GM18499 (cell line): ENCODE results near the gene SSBP4.
"Not testable (repeated sequence)": the region's sequence is repeated elsewhere in the genome, so short reads cannot be mapped to it uniquely, and the experiment has no call there.

Source experiments
- ATAC-seq: cut with Tn5 transposase; IDR thresholded peaks from one replicate; pipeline ENCODE4 v1.9.1; 2021; ENCODE audit warnings: moderate number of reproducible peaks; ENCODE audit not compliant: insufficient read depth, unreplicated experiment

SSBP4 gene

DNA sequence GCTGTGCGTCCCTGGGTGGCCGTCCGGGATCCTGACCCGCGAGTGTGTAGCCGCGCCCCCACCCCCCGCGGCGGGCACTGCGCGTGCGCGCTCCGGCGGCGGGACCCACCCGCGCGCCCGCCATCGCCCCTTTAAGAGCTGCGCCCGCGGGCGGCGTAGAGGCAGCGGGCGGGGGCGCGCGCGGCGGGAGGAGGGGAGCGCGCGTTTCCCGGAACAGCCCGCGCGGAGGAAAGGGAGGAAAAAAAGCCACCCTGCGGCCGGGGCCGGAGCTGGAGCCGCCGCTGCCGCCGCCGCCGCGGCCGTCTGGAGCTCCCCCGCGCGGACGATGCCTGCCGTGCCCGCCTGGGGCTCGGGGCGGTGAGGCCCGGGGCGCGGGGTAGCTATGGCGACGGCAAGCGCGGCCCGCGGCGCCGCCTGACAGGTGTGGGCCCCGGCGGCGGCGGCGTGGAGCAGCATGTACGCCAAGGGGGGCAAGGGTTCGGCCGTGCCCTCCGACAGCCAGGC is at the start of gene SSBP4:
TSS of gene SSBP4 (plus strand) at position 204 of the 504 bp plus-strand sequence. CDS start at position 455, 251 bp downstream.
- no peak for ATAC-seq

DNA sequence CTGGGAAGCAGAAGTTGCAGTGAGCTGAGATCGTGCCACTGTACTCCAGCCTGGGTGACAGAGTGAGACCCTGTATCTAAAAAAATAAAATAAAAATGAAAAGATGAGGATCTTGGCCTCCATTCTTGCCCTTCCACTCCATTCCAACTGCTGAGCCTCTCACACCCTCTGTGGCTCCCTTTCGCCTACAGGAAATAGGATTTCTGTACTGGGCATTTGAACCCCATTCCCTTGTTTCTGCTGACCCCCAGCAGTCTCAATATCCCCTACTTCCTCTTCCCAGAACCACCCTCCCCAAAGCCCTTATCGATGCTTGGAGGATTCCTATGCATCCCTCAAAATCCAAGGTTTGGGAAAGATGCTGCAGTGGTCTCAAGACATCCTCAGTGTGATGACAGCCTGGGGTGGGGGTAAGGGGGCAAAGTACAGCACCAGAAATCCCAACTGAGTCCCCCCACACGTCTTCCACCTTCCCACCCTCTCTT is 45.7 kb upstream of the SSBP4 start:
- no peak for ATAC-seq

DNA sequence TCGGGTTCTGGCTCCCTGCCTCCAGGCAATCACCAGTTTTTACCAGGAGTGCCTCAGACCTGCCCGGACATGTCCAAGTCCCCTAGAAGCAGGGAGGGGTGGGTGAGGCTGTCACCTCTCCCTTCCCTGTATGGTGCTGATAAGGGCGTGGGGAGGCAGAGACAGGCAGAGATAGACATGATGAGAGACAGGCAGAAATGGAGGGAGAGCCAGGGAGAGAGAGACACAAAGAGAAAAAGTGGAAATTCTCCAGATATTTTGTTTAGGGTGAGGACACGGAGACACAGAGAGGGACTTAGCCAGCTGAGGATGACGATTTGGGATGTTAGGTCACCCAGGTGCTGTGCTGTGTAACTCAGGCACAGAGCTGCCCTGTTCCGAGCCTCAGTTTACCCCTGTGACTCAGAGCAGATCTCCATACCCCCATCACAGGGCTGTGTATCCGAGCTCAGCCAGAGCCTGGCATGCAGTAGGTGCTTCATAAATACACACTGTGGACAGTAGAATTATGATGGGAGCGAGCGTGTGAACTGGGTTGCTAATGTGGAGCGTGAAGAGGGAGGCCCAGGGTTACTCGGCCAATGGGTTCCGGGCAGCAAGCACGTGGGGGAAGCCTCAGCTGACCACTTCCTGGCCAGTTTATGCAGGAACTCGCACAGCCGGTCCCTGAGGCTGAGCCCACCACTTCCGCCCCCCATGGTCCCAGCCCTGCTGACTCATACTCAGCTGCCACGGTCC is 45.1 kb upstream of the SSBP4 start:
- ATAC-seq = peak; percentile 45

DNA sequence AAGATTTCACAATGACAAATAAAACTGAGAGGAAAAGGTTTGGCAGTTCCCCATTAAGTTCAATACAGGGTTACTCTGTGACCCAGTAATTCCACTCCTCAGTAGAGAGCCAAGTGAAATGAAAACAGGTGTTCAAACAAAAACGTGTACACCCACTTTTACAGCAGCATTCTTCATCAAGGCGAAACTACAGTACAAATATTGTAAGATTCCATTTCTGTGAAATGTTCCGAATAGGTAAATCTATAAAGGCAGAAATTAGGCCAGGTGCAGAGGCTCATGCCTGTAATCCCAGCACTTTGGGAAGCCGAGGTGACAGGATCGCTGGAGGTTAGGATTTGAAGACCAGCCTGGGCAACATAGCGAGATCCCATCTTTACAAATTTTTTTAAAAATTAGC is 42.2 kb upstream of the SSBP4 start:
- no peak for ATAC-seq

DNA sequence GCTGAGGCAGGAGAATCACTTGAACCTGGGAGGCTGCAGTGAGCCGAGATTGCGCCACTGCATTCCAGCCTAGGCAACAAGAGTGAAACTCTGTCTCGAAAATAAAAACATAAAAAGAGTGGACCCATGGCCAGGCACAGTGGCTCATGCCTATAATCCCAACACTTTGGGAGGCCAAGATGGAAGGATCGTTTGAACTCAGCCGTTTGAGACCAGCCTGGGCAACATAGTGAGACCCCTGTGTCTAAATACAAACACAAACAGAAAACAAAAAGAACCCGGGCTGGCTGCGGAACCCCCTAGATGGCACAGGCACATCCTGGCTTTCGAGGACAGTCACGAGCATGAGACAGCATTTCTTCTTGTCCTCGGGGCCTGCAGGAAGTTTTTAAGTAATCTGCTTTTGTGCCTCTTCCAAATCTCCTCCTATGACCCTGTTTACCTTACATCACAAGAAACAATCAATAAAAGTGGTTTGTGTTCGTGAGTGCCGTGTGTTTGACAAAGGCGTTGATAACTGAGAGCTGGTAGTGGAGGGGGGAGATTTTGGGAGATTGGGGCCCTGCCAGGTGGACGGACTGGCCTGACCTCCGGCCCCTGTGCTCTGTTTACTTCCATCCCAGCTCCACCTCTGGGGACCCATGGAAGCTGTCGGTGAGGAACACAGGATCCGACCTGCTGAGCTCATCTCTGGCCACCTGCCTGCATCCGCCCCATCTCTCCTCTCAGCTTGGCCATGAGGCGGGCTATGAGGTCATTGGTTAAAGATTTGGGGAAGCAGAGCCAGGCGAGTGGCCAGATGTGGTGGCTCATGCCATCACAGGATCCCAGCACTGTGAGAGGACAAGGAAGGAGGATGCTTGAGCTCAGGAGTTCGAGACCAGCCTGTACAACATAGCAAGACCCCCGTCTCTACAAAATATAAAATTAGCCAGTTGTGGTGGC is 39.1 kb upstream of the SSBP4 start:
- ATAC-seq = no peak

DNA sequence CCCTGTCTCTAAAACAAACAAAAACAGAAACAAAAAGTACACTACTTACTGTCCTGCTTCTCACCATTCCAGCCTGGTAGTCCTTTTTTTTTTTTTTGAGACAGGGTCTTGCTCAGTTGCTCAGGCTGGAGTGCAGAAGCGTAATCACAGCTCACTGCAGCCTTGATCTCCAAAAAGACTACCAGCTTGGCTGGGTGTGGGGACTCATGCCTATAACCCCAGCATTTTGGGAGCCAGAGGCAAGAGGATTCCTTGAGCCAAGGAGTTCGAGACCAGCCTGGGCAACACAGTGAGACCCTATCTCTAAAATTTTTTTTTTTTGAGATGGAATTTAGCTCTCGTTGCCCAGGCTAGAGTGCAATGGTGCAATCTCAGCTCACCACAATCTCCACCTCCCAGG is 38.4 kb upstream of the SSBP4 start:
- ATAC-seq = no peak

DNA sequence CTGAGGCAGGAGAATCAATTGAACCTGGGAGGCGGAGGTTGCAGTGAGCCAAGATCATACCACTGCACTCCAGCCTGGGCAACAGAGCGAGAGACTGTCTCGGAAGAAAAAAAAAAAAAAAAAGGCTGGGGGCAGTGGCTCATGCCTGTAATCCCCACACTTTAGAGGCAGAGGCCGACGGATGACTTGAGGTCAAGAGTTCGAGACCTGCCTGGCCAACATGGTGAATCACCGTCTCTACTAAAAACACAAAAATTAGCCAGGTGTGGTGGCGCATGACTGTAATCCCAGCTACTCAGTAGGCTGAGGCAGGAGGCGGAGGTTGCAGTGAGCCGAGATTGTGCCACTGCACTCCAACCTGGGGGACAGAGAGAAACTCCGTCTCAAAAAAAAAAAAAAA is 35.6 kb upstream of the SSBP4 start:
- not testable (repeated sequence) for ATAC-seq

DNA sequence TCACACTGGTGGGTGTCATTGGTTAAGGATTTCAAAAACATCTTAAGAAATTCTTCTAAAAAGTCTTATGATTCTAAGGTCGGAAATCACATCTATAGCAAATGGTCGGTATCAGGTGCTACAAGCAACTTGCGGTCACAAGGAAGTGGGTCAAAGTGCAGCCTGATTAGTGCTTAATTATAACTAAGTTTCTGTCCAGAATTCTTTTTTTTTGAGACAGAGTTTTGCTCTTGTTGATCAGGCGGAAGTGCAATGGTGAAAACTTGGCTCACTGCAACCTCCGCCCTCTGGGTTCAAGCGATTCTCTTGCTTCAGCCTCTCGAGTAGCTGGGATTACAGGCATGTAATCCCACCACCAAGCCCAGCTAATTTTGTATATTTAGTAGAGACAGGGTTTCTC is 34.4 kb upstream of the SSBP4 start:
- no peak for ATAC-seq

DNA sequence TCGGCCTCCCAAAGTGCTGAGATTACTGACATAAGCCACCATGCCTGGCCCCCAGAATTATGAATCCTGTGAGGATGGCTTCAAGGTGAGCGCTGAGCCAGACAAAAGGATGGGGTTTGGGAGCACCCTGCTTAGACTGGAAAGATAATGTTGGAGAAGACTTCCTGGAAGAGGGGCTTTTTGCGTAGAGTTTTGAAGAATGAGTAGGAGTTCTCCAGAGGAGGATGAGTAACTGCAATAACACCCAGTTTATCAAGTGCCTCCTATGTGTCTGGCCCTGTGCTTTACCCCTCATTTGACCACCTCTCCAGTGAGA is 33.9 kb upstream of the SSBP4 start:
- no peak for ATAC-seq

DNA sequence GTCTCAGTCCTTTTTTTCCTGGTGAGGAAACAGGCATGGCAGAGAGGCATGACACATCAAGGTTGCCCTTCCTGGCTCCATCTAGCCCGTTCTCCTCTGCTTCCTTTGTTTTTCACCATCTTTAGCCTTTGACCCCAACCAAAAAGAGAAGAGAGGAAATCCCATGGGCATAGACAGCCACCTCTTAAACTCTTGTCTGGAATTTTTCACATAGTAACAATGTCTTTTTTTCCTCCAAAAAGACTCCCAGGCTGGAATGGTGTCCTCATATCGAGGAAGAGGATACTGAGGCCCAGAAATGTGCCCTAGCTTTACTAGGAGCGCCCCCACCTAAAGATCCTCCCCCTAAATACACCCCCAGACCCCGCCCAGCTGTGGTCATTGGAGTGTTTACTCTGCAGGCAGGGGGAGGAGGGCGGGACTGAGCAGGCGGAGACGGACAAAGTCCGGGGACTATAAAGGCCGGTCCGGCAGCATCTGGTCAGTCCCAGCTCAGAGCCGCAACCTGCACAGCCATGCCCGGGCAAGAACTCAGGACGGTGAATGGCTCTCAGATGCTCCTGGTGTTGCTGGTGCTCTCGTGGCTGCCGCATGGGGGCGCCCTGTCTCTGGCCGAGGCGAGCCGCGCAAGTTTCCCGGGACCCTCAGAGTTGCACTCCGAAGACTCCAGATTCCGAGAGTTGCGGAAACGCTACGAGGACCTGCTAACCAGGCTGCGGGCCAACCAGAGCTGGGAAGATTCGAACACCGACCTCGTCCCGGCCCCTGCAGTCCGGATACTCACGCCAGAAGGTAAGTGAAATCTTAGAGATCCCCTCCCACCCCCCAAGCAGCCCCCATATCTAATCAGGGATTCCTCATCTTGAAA is 33.3 kb upstream of the SSBP4 start, which contains the start of gene GDF15:
TSS of gene GDF15 (plus strand) at position 484 of the 868 bp plus-strand sequence. CDS start at position 516, 32 bp downstream.
- no peak for ATAC-seq

DNA sequence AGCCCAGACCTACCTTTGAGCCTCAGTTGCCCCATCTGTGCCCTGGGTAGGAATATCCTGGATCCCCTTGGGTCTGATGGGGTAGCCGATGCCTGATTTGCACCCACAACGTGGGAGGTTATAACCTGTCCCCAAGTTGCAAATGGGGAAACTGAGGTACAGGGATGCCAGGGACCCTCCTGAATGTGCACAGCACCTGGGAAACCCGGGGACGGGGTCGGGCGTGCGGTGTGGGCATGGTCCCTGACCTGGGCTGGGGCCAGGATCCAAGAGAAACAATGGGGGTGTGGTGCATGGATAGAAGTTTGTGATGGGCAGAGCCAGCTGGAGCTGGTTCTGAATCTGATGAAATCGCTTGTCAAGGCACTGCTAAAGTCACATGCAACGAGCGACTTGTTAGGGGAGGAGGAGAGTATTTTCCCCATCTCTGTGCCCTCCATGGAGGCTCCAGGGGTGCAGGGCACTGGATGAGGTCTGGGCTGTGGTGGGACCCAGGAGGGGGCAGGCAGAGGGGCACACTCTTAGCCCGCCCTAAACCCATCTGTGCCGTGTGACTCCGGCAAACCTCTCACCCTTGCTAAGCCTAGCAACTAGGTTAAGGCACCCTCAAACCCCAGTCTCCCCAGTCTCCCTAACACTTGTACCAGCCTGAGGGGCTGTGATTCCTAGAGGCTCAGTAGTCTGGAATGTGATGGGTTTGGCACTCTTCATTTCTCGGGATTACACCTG is 32.5 kb upstream of the SSBP4 start:
- ATAC-seq = no peak

DNA sequence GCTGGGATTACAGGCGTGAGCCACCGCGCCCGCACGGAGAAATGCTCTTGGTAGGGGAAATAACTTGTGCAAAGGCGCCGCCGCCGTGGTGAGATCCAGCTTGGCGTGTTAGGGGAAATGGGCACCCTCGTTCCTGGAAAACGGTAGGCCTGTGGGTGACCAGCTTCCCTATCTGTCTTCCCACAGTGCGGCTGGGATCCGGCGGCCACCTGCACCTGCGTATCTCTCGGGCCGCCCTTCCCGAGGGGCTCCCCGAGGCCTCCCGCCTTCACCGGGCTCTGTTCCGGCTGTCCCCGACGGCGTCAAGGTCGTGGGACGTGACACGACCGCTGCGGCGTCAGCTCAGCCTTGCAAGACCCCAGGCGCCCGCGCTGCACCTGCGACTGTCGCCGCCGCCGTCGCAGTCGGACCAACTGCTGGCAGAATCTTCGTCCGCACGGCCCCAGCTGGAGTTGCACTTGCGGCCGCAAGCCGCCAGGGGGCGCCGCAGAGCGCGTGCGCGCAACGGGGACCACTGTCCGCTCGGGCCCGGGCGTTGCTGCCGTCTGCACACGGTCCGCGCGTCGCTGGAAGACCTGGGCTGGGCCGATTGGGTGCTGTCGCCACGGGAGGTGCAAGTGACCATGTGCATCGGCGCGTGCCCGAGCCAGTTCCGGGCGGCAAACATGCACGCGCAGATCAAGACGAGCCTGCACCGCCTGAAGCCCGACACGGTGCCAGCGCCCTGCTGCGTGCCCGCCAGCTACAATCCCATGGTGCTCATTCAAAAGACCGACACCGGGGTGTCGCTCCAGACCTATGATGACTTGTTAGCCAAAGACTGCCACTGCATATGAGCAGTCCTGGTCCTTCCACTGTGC is 30.9 kb upstream of the SSBP4 start:
- no peak for ATAC-seq

DNA sequence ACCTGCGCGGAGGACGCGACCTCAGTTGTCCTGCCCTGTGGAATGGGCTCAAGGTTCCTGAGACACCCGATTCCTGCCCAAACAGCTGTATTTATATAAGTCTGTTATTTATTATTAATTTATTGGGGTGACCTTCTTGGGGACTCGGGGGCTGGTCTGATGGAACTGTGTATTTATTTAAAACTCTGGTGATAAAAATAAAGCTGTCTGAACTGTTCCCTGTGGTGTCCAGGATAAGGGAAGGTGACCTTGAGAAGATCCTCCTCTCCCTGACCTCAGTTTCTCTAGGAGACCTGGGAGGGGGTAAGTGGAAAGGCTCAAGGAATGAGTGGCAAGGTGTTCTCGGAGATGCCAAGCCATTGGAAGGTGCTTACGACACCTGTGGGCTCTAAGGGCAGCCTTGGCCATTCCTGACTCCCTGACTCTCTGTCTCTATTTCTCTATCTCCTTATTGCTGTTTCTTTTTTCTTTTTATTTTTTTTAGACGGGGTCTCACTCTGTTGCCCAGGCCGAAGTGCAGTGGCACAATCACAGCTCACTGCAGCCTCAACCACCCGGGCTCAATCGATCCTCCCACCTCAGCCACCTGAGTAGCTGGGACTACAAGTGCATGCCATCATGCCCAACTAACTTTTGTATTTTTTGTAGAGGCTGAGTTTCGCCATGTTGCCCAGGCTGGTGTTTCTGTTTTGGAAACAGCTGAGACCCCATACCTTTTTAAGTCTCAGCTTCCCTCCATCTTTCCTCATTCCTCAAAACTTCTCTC is 30.1 kb upstream of the SSBP4 start:
- no peak for ATAC-seq

DNA sequence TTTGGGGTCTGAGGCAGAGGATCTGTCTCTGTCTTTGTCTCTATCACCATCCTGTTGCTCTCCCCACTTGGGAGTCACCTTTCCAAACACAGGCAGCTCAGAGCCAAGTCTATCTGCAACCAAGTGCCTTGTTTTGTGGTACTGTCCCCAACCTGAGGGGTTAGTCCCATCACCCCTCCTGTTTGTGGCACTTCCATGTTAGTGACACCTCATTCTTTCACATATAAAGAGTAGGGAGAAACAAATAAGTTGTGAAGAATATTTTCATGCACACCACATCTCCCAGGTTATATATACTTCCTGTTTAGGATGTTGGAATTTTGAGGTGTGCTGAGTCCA is 29.5 kb upstream of the SSBP4 start:
- ATAC-seq = no peak

DNA sequence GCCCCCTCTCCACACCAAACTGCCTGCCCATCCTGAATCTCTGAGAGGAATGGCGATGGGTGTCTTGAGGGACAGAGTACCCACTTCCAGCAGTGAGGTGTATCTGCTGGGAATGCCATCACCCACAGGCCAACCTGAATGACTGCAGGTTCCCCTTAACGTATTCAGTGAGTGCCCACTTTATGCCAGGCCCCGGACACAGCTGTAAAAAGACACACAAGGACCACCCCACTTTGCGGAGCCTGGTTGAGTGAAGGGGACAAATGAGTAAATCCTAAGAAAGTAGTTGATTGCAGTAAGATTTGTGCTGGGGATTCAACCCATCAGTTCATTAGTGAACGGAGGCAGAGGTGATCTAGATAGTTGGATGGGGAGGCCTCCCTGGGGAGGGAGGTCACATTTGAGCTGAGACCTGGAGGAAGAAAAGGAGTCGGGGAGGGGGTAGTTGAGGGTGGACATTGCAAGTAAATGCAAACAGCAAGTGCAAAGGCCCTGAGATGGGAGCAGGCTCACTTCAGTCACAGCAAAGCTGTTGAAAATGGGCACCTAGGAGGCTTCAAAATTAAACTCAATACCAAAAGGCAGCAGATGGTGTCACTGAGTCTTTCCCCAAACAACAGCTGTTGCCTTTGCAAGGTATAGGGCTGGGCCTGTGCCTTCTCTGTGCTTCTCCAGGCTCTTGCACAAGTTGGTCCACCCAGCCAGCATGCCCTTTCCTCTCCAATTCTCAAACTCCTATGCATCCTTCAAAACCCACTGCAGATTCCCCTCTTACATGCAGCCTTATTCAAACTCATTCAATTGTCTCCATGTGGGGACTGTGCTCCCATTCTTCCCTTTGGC is 28.9 kb upstream of the SSBP4 start:
- no peak for ATAC-seq

DNA sequence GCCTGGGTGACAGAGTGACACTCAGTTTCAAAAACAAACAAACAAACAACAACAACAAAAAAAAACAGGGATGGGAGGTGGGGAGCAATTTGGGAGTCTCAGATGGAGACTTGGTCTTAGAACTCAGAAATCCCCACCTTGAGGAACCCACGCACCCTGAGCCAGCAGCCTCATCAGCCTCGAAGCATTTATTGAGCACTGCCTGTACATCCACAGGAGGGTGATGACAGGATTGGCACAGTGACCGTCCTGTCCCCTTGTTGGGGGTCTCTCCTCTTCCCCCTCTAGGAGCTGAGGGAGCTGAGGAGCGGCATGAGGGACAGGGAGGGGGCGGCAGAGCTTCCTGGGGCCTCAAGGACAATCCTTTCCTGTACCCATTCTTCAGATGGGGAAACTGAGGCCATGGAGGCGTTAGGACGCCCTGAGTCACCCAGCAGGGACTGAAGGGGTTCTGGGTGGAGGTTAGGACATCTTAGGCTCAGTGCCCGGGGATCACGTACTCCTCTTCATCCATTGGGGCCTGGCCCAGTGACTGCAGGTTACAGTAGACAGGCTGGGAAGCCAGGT is 27.6 kb upstream of the SSBP4 start:
- no peak for ATAC-seq

DNA sequence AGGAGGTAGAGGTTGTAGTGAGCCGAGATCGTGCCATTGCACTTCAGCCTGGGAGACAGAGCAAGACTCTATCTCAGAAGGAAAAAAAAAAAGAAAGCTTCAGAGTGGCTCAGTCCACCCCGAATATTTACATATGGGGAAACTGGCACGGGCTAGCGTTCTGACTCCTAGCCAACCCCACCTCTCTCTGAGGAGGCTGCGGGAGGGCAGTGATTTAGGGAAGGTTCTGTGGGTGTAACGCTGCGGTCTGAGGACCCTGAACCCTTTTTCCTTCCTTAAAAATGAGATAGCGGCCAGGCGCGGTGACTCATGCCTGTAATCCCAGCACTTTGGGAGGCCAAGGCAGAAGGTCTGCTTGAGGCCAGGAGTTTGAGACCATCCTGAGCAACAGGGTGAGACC is 26.8 kb upstream of the SSBP4 start:
- ATAC-seq = no peak
